AG20443 (cell line): ENCODE data around the gene VAV3.
"Not testable (repeated sequence)": the region's sequence is repeated elsewhere in the genome, so short reads cannot be mapped to it uniquely, and the experiment has no call there.

Source experiments
- DNase-seq: peaks from one replicate; pipeline ENCODE4 v3.0.0; 2012; ENCODE audit warnings: low spot score, mixed read lengths

The VAV3 gene

GRCh38 chr1:107935396-107936064 lies 29.4 kb downstream of the VAV3 start:
- no peak for DNase-seq

- no peak for DNase-seq
Observed at GRCh38 chr1:107934578-107934977, 30.4 kb downstream of the VAV3 start.

- no peak for DNase-seq
Observed at GRCh38 chr1:107933736-107934135, 31.2 kb downstream of the VAV3 start.

GRCh38 chr1:107930292-107930691 lies 34.7 kb downstream of the VAV3 start:
- no peak for DNase-seq

GRCh38 chr1:107927820-107928219 lies 37.2 kb downstream of the VAV3 start:
- no peak for DNase-seq

GRCh38 chr1:107926436-107927080 lies 38.4 kb downstream of the VAV3 start:
- DNase-seq, result no peak

GRCh38 chr1:107925565-107925964 lies 39.4 kb downstream of the VAV3 start:
- no peak for DNase-seq

GRCh38 chr1:107920999-107921398 lies 44.0 kb downstream of the VAV3 start:
- DNase-seq, result no peak

- no peak for DNase-seq
Observed at GRCh38 chr1:107920561-107920960, 44.4 kb downstream of the VAV3 start.

- no peak for DNase-seq
Observed at GRCh38 chr1:107919953-107920352, 45.0 kb downstream of the VAV3 start.

GRCh38 chr1:107914119-107914765 lies 50.7 kb downstream of the VAV3 start:
- DNase-seq, result no peak

- no peak for DNase-seq
Observed at GRCh38 chr1:107912656-107913055, 52.3 kb downstream of the VAV3 start.

- no peak for DNase-seq
Observed at GRCh38 chr1:107900090-107900945, 64.7 kb downstream of the VAV3 start.

GRCh38 chr1:107899655-107900054 lies 65.3 kb downstream of the VAV3 start:
- no peak for DNase-seq

GRCh38 chr1:107897438-107898345 lies 67.3 kb downstream of the VAV3 start:
- no peak for DNase-seq

GRCh38 chr1:107896936-107897335 lies 68.0 kb downstream of the VAV3 start:
- no peak for DNase-seq

- no peak for DNase-seq
Observed at GRCh38 chr1:107896401-107896800, 68.6 kb downstream of the VAV3 start.

- no peak for DNase-seq
Observed at GRCh38 chr1:107895403-107896191, 69.4 kb downstream of the VAV3 start.

- no peak for DNase-seq
Observed at GRCh38 chr1:107894605-107895004, 70.4 kb downstream of the VAV3 start.

- DNase-seq, result not testable (repeated sequence)
Observed at GRCh38 chr1:107893350-107893749, 71.6 kb downstream of the VAV3 start.

GRCh38 chr1:107889524-107889923 lies 75.5 kb downstream of the VAV3 start:
- DNase-seq, result no peak
